RWPE2 (cell line): ENCODE measurements around the gene BIK.
A peak's percentile ranks its signal among the peaks of the same experiment; 100 is the strongest.

Experiments used
- ATAC-seq: fragments of 200-7000 bp; cut with Tn5 transposase; 3 replicates; pipeline ENCODE4 v1.9.1; 2021; ENCODE audit warnings: low read depth
- DNase-seq: peaks from one replicate; pipeline ENCODE4 v3.0.0-alpha.2; 2020; ENCODE audit warnings: low spot score
- H3K27ac ChIP-seq: fragments of 450-650 bp; 2 replicates; pipeline ENCODE4 v1.5.1; 2017; ENCODE audit warnings: mild to moderate bottlenecking; ENCODE audit not compliant: poor library complexity, severe bottlenecking
- H3K27me3 ChIP-seq: fragments of 250-450 bp; sonication (Bioruptor Pico); 2 replicates; pipeline ENCODE4 v1.5.1; 2021; ENCODE audit warnings: mild to moderate bottlenecking, moderate library complexity; ENCODE audit not compliant: insufficient read depth, poor library complexity, severe bottlenecking
- H3K36me3 ChIP-seq: fragments of 250-450 bp; sonication (Bioruptor Pico); 2 replicates; pipeline ENCODE4 v1.5.1; 2020; ENCODE audit warnings: low read depth, mild to moderate bottlenecking, moderate library complexity
- H3K4me1 ChIP-seq: fragments of 250-450 bp; sonication (Bioruptor Pico); 2 replicates; pipeline ENCODE4 v1.5.1; 2021; ENCODE audit warnings: mild to moderate bottlenecking, moderate library complexity; ENCODE audit not compliant: insufficient read depth, poor library complexity, severe bottlenecking
- H3K4me3 ChIP-seq: fragments of 250-450 bp; sonication (Bioruptor Pico); 2 replicates; pipeline ENCODE4 v1.5.1; 2021; ENCODE audit warnings: mild to moderate bottlenecking, moderate library complexity; ENCODE audit not compliant: severe bottlenecking
- H3K9me3 ChIP-seq: fragments of 250-450 bp; sonication (Bioruptor Pico); 2 replicates; pipeline ENCODE4 v1.5.1; 2021; ENCODE audit warnings: mild to moderate bottlenecking, moderate library complexity; ENCODE audit not compliant: severe bottlenecking
- TF ChIP-seq, protein P1 (sequence below): fragments of 450-650 bp; IDR thresholded peaks from one replicate; pipeline ENCODE4 v1.5.1; 2017; ENCODE audit warnings: mild to moderate bottlenecking, moderate library complexity; ENCODE audit not compliant: poor library complexity, severe bottlenecking

BIK gene

DNA sequence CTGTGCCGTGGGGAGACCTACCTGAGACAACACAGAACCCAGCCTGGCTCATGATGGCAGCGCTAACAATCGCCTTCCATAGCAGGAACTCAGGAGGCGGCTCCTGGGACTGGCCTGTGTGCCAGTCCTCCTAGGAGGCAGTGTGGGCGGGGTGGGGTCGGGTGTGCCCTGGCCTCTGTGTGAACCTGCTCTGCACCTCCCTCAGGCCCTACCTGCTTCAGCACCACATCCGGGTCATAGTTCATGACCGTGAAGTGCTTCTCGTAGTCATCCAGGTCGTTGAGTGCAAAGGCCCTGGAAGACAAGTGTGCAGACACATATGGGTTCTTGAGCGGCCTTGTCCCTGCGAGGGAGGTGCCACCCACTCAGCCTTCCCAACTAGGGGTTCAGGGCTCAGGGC is 61.1 kb downstream of the BIK start:
- no peak overlapping the region for H3K4me3 ChIP-seq
- no peaks in the 10 kb centered on the region for H3K27me3 ChIP-seq
- ATAC-seq (no peak), DNase-seq (peak; percentile 42)
- TF ChIP-seq, protein P1, sequence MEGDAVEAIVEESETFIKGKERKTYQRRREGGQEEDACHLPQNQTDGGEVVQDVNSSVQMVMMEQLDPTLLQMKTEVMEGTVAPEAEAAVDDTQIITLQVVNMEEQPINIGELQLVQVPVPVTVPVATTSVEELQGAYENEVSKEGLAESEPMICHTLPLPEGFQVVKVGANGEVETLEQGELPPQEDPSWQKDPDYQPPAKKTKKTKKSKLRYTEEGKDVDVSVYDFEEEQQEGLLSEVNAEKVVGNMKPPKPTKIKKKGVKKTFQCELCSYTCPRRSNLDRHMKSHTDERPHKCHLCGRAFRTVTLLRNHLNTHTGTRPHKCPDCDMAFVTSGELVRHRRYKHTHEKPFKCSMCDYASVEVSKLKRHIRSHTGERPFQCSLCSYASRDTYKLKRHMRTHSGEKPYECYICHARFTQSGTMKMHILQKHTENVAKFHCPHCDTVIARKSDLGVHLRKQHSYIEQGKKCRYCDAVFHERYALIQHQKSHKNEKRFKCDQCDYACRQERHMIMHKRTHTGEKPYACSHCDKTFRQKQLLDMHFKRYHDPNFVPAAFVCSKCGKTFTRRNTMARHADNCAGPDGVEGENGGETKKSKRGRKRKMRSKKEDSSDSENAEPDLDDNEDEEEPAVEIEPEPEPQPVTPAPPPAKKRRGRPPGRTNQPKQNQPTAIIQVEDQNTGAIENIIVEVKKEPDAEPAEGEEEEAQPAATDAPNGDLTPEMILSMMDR: no peak
- H3K27ac ChIP-seq: no peak overlapping the region
- no peaks in the 10 kb centered on the region for H3K4me1 ChIP-seq
- no peaks in the 10 kb centered on the region for H3K9me3 ChIP-seq
- H3K36me3 ChIP-seq: peaks cover 65% of the 10 kb centered on the region

DNA sequence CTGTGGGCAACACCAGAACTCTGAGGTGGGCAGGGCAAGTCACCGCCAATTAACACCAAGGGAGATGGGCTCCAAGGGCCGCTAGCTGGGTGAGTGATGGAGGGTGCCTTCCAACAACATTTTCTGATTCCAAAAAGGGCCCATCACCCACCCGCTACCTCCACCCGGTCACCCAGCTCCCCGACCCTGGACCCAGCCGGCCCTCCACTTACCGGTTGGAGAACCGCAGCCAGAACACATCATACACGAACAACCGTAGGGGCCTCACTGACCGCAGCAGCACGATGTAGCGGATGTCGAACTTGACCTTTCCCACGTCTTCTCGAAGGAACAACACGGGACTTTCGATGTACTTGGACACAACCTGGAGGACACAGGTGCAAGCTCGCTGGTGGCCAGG is 61.6 kb downstream of the BIK start:
- no peak overlapping the region for H3K27ac ChIP-seq
- no peak for DNase-seq
- no peak for ATAC-seq
- no peak overlapping the region for H3K4me3 ChIP-seq
- no peaks in the 10 kb centered on the region for H3K27me3 ChIP-seq
- TF ChIP-seq, protein P1: no peak
- peaks cover 65% of the 10 kb centered on the region for H3K36me3 ChIP-seq
- no peaks in the 10 kb centered on the region for H3K9me3 ChIP-seq
- H3K4me1 ChIP-seq: no peaks in the 10 kb centered on the region

DNA sequence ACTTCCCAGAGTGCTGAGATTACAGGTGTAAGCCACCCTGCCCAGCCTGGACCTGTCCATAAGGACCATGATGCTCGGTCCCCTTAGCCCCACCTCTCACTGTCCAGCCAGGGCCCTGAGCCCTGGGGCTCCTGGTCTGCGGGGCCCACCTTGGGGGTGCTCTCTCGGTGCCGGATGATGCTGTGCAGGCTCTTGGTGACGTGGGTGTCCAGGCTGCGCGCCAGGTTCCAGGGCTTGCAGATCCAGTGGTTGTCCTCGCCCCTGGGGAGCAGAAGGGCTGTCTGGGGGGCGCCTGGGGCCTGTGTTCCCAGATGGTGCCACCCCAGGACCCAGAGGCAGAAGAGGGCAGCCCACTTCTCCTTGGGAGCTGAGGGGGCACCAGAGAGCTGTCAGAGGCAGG is 63.0 kb downstream of the BIK start:
- DNase-seq (peak; percentile 58), ATAC-seq (no peak)
- Histone ChIP-seq H3K27ac (no peak overlapping the region), H3K9me3 (no peaks in the 10 kb centered on the region), H3K36me3 (peaks cover 68% of the 10 kb centered on the region), H3K4me1 (no peaks in the 10 kb centered on the region), H3K27me3 (no peaks in the 10 kb centered on the region), H3K4me3 (no peak overlapping the region)
- TF ChIP-seq, protein P1: no peak

DNA sequence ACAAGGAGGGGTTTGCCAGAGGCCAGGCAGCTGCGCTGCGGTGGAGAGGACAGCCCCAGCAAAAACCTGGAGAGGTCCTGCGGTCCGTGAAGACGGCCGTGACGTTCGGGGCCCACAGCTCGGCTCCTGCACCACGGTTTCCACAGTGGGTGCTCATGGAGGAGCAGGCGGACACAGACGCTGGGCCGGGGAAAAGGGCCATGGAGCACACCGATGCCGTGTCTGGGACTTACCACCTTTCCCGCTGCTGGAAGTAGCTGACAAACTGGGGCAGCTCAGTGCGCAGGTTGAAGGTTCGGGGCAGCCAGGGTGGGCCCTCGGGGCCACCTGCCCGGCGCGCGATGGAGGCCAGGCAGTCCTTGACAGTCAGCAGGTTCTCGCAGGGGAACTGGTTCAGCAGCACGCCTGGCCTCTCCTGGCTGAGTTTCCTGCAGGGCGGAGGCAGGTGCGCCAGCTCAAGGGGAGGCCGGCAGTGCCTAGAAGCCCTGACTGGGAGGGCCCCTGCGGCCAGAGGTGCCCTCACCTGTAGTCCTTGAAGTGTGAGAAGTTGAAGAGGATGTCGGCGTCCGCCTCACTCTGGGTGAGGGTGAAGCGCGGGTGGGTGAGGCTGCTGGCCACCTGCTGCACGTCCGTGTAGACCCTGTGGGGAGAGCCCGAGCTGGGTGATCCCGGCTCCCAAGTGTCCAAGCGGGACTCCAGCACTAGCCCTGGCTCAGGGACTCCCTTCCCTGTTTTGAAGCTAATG is 63.6 kb downstream of the BIK start:
- H3K4me1 ChIP-seq: no peaks in the 10 kb centered on the region
- ATAC-seq (no peak), DNase-seq (peak; percentile 51)
- H3K27me3 ChIP-seq: no peaks in the 10 kb centered on the region
- no peak overlapping the region for H3K27ac ChIP-seq
- TF ChIP-seq, protein P1: no peak
- H3K4me3 ChIP-seq: no peak overlapping the region
- H3K9me3 ChIP-seq: no peaks in the 10 kb centered on the region
- peaks cover 70% of the 10 kb centered on the region for H3K36me3 ChIP-seq

DNA sequence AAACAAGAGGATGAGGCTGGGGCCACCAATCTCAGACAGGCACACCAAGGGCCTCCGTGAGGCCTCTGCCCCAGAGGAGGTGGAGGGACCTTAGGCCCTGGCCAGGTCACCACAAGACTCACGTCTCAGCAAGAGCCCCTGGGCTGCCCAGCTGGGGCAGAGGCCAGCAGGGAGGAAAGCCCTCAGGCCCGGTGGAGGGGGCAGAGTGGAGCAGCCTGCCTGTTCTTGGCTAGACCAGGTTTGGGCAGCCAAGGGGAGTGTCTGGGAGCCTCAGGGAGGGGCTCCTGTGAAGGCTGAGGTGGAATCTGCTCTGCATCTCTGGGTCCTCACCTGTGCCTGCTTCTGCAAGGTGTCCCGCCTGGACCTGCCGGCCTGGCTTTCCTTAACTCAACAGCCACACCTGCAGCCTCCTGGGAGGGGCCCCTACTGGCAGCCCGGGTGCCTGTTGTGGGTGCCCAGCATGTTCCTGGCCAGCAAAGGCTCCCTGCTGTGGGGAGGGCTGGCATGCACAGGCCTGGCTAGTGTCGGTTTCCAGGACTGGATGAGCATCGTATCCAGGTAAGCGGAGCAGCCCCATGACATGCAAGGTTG is 64.5 kb downstream of the BIK start:
- Histone ChIP-seq H3K4me3 (no peak overlapping the region), H3K9me3 (no peaks in the 10 kb centered on the region), H3K4me1 (no peaks in the 10 kb centered on the region), H3K27ac (no peak overlapping the region), H3K36me3 (peaks cover 74% of the 10 kb centered on the region), H3K27me3 (no peaks in the 10 kb centered on the region)
- DNase-seq (no peak), ATAC-seq (peak; percentile 18; the same call in 2 of the 3 replicates)
- TF ChIP-seq, protein P1: no peak
